Embryonic facial prominence (tissue), 1 donor: ENCODE data around the gene FAM180B.
A peak's percentile ranks its signal among the peaks of the same experiment; 100 is the strongest.

Source experiments
- DNase-seq: peaks from one replicate; pipeline ENCODE4 v3.0.0-alpha.2; 2016; ENCODE audit errors: extremely low spot score

Gene FAM180B

GRCh38 chr11:47566149-47566698, 20.3 kb upstream of the FAM180B start:
- no peak for DNase-seq

- no peak for DNase-seq
Measured at GRCh38 chr11:47569646-47570045, 16.8 kb upstream of the FAM180B start.

GRCh38 chr11:47570651-47571356, 15.7 kb upstream of the FAM180B start:
- no peak for DNase-seq

DNA sequence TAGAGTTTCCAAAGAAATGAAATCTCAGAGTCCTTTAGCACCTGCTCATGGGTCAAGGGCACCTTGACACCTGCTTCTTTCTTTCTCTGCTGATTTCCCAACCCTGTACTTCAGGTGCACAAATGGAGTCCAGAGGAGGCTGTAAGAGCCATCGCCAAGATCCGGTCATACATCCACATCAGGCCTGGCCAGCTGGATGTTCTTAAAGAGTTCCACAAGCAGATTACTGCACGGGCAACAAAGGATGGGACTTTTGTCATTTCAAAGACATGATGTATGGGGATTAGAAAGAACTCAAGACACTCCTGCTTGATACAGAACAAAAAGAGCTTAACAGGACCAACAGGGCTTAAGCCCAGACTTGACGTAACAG, 15.1 kb upstream of the FAM180B start:
- DNase-seq: no peak

- no peak for DNase-seq
Measured at GRCh38 chr11:47571895-47572294, 14.6 kb upstream of the FAM180B start.

DNA sequence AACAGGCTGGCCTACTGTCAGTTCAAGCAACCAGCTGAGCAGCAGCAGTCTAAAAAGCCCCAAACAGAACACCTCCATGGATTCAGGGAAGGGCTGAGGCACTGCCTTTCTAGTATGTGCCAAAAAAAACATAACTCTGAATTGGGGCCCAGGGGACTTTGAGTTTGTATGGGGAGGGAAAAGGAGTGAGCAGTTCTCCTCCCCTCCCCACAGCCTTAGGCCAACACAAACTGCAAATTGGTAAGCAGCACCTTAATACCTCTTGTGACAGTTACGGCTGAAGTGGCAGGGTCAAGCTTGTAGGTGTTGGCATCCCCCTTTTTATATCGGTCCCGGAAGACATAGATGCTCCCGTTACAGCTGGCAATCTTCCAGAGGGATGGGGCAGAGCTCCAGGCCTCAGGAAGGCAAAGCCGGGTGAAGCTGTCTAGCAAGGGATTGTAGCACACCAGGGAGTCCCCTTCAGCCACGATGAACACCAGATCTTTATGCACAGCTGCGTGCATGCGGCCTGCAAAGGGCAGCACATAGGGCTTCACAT, 13.7 kb upstream of the FAM180B start:
- DNase-seq: no peak

DNA sequence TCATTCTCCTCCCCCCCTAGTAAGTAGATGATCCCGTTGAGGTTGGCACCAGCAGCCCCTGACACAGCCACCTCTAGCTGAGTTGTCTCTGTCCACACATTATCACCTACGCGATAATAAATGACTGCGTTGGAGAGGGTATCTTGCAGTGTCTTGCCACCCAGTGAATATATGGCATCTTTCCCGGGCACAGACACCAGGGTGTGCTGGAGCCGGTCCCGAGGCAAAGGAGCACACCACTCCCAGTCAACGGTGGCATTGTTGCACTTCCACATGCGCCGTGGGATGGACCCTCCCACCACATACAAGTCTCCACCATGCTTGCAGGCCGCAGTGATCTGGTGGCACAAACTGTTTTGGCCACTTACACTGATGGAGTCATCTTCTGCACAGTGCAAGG, 13.2 kb upstream of the FAM180B start:
- no peak for DNase-seq

- no peak for DNase-seq
Measured at GRCh38 chr11:47577460-47578041, 8.9 kb upstream of the FAM180B start.

DNA sequence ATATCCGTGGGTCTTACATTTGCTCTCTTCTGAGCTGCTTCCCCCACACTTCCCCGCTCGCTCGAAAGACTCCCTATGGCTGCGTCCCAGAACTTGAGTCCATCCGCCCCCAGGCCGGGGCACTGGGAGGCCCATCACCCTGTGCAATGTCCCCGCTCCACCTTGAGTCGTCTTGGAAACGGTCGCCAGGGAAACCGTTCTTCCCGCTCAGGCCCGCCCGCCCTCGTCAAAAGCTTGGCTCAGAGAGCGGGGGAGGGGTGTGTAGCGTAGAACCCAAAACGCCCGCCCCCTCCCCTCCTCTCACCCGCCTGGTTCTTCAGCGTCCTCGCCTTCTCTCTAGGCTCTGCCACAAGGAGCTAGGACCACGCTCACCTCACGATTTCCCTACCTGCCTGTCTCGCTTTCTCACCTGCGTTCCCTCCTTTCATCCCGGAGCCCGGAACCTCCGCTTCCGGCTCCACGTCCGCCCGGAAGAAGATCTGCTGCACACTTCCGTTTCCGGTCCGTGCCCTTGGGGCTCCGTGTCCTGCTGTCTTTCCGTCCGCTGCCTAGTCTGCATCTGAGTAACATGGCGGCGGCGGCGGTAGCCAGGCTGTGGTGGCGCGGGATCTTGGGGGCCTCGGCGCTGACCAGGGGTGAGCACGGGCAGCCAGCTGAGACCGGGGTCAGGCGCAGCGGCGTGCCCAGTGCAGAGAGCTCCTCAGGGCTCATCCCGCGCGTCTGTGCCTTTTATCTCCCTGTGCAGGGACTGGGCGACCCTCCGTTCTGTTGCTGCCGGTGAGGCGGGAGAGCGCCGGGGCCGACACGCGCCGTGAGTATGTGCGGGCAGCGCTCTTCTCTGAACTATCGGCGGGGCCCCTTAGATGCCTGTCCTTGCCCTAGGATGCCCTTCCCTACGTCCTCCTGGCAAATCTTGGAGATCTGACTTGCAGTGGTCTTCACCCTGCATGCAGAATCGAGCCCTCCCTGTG, 7.7 kb upstream of the FAM180B start, which contains the start of the genes KBTBD4 and NDUFS3:
KBTBD4 (minus strand) TSS at position 447 of the 971 bp plus-strand sequence; CDS start at position 428, 19 bp downstream.
NDUFS3 (plus strand) TSS at position 551 of the 971 bp plus-strand sequence; CDS start at position 569, 18 bp downstream.
- peak; percentile 90 for DNase-seq

- no peak for DNase-seq
Measured at GRCh38 chr11:47583844-47584243, 2.6 kb upstream of the FAM180B start.

DNA sequence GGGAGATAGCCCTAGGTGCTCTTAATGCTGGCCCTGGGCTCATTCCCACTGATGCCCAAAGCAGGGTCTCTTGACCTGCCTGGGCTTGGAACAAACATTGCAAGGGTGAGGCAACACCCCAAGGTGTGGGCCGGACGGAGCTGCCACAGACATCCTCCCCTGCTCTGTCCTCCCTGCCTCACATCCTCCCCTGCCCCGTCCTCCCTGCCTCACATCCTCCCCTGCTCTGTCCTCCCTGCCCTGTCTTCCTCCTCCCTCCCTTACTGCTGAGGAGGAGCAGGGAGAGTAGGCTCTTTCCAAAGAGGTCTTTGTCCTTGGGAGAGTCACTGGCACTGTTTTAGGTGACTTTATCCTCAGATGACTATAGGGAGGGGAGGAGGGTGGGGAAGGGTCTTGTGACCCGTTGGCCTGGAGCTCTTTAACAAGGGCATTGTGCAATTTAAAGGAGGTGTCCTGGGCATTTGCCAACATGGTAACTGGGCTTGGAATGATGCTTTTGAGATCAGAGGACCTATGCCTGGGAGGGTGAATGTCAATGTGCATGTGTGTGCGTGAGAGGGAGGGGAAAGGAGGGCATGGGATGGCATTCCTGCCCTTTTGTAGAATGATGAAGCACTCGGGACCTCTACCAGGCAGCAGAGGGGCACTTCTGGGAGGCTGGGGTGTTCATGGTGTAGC, 700 bp downstream of the FAM180B start:
- no peak for DNase-seq

DNA sequence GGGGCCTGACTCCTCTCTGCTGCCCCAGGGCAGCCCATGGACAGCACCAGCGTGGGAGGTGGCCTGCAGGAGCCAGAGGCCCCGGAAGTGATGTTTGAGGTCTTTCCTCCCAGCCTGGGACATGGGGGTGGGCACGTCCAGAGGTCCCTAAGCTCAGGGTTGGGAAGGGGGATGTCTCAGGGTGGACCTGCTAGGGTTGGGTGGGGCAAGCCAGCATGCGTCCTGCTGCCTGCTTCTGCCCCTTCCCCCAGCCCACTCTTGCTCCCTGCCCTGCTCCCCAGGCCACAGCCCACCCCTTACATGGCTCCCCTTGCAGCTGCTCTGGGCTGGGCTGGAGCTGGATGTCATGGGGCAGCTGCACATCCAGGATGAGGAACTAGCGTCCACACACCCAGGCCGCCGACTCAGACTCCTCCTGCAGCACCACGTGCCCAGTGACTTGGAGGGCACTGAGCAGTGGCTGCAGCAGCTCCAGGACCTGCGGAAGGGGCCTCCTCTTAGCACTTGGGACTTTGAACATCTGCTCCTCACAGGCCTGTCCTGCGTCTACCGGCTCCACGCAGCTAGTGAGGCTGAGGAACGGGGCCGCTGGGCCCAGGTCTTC, 1.3 kb downstream of the FAM180B start:
- DNase-seq: no peak

DNA sequence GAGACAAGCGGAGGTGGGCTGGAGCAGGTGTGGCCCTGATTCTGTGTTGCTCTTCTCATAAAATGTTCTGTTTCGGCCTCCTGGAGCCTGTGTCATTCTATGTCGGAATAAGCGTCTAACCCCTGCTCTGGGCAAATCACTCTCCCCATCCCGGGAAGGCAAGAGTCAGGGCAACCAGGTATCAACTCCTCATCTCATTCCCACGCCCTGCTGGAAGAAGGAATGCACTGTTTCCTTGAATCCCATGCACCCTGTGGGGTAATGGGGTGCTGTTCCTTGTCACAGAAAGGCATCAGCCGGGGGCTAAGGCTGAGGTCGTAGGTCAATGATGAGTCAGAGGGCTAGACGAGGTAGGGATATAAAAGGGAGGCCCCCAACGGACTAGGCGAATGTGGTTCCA, 2.6 kb downstream of the FAM180B start:
- no peak for DNase-seq

- DNase-seq: no peak
Measured at GRCh38 chr11:47589584-47589976, 3.1 kb downstream of the FAM180B start.

DNA sequence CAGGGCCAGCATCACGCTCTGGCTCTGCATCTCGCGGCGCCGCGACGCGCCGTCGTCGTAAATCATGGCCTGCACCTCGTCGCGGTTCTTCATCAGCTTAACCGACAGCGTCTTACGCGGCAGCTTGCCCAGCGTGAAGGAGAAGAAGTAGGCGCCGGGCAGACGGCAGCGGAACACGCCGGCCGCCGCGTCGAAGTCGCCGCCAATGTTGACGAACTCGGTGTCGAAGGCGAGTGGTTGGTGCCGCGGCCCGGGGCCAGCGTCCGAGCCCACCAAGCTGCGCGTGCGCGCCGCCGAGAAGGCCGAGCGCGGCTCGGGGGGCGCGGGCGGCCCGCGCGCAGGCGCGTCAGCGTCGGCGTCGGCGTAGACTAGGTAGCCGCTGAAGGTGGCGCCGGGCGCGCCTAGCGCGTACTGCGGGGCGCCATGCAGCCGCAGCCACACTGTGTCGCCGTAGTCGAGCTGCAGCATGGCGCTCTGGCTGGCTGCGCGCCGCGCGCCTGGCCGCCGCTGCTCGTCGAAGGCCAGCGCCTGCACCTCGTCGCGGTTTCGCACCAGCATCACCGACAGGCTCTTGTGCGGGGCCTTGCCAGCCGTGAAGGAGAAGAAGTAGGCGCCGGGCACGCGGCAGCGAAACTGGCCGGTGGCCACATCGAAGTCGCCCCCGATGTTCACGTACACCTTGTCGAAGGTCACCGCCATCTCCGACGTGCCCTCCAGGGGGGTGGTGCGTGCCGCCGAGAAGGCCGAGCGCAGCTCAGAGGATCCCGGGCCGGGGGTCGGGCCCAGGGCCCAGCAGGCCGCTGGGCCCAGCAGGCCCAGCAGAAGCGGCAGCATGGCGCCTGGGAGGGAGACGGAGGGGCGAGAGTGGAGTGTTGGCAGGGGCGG, 3.7 kb downstream of the FAM180B start:
- no peak for DNase-seq

GRCh38 chr11:47591764-47592163, 5.3 kb downstream of the FAM180B start:
- DNase-seq: no peak

DNA sequence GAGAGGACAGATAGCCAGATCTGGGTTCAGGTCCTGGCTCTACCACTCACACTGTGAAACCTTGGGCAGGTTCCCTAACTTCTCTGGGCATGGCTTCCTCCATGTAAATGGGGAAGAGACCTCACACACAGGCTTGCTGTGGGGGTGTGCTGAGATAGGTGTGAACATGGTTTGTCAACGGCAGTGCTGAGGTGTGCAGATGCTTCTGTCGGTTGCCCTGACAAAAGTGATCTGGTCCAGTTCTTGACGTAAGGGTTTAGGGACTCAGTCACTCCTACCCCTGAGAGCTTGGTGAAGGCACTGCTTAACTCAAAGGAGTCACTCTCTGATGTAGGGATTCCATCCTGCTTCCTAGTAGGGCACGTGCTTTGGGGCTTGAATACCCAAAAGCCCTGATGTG, 5.8 kb downstream of the FAM180B start:
- no peak for DNase-seq

- DNase-seq: no peak
Measured at GRCh38 chr11:47592970-47593369, 6.5 kb downstream of the FAM180B start.

GRCh38 chr11:47593492-47593933, 7.0 kb downstream of the FAM180B start:
- DNase-seq: no peak
